NCI-H510A (cell line): ENCODE results near the gene EFCAB8.
"Not testable (repeated sequence)": the region's sequence is repeated elsewhere in the genome, so short reads cannot be mapped to it uniquely, and the experiment has no call there.

Experiments used
- DNase-seq: peaks from one replicate; lab custom pipeline; 2025; lab: John Stamatoyannopoulos, UW

Gene EFCAB8

DNA sequence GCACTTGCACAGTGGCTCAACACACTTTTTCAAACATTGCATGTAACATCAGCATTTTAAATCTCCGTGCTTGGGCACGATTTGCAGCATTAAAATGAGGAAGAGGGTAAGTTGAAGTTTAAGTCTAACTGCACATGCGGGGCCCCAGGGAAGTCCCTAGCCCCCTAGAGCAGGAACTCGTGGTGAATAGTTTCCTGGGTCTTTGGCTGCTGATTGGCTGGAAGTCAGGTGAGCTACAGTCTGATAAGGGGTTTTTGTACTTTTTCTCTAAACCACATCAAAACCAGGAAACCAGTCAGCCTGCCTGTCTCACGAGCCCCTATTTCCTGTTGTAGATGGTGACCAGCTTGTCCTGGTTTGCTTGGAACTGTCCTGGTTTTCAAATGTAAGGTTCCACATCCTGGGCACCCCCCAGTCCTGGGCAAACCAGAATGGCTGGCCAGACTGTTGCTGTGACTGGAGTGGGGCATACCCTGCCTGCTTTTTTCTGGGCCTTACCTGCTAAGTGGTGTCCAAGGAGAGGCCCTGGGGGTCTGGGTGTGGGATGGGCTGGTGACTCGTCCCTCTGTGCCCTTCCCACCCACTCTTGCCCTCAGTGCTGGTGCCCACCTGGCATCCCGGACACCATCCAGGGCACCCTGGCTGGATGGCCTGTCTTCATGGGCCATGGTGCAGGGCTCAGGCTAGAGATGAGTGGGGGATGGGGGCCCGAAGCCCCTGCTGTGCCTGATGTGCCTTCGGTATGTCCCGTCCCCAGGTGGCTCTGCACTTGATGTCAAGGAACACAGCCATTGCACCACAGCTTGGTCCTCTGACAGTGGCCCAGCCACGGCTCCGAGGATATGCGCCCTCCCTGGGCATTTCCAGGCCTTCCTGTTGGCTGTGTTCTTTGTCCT lies 113.7 kb downstream of the EFCAB8 start:
- no peak for DNase-seq

DNA sequence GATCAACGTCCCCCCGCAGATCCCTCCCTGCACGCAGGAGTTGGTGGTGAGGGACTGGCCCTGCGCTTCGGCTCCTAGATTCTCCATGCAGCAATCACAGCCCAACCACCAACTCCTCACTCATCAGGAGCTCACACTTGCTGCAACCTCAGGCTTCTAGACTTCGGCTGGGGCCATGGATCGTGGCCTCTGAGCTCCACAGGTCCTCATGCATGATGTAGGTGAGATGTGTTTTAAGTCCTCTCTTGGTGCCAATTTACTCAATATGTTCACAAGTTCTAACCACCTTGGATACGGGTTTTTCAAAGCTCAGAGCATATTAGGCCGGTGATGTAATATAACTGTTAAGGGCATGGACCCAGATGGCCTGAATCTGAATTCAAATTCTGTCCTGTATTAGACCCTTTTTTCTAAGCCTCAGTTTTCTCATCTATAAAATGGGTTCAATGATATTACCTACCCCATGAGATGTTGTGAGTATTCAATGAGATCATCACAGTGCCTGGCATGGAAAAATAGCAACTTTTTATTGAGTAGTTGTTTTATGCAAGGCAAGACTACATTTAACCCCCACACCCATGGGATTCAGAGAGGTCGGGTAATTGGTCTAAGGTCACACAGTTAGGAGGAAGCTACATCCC lies 114.5 kb downstream of the EFCAB8 start:
- DNase-seq: no peak

DNA sequence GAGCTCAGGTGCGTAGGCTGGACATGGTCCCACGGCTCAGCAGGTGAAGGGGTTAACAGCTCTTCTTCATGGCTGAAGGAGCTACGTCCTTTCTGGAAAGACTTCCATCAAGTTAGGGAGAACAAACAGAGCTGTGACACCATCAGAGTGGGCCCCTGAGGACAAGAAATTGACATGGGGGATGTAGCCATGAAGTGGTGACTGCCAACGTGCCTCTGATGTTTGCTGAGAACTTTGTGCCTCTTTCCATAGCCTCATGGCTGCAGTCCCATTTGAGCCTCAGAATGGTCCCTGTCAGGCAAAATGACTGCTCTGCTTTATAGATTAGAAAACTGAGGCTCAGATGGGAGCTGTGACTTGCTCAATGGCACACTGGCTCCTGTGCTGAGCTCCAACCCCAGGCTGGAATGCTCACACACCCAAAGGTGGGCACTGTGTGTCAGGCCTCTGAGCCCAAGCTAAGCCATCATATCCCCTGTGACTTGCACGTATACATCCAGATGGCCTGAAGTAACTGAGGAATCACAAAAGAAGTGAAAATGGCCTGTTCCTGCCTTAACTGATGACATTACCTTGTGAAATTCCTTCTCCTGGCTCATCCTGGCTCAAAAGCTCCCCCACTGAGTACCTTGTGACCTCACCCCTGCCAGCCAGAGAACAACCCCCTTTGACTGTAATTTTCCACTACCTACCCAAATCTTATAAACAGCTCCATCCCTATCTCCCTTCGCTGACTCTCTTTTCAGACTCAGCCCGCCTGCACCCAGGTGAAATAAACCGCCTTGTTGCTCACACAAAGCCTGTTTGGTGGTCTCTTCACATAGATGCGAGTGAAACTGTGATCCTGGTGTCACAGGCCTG lies 115.7 kb downstream of the EFCAB8 start:
- DNase-seq: not testable (repeated sequence)

DNA sequence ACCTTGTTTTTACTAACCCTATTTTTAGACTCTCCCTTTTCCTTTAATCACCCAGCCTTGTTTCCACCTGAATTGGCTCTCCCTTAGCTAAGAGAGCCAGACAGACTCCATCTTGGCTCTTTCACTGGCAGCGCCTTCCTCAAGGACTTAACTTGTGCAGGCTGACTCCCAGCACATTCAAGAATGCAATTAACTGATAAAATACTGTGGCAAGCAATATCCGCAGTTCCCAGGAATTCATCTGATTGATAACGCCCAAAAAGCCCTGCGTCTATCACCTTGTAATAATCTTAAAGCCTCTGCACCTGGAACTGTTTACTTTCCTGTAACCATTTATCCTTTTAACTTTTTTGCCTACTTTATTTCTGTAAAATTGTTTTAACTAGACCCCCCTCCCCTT lies 116.4 kb downstream of the EFCAB8 start:
- DNase-seq: not testable (repeated sequence)

GRCh38 chr20:32975698-32976674 lies 117.3 kb downstream of the EFCAB8 start:
- no peak for DNase-seq

- DNase-seq: no peak
These were observed 118.0 kb downstream of the EFCAB8 start for GRCh38 chr20:32976746-32977145.

DNA sequence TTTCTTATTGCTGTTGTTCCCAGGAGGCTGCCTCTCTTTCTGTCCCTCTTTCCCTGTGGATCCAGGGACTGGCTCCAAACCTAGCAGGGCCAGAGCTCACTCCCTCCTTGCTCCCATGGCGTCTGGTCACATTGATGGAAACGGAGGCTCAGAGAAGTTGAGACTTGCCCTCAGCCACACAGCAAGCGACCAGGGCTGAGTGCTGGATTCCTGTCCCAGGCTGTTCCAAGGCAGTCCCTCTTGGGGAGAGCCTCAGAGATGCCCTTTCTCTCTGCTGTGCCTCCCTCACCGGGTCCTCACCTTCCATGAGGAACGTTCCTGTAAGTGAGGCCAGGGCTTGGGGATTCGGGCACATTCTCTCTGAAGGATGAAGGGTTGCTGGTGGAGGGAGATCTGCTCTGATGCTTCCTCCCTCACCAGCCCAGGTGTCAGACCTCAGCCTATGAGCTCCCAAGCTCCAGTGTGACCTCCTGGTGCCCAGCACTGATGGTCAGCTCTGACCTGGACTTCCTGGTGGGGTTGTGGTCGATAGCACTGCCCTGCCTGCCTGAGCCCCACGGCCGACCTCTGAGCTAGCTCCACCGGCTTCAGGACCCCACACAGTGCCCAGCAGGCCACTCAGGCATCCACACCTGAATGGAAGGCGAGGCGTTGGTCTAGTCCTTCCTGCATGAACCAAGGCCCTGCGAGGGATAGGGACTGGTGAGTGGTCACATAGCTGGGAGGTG lies 118.7 kb downstream of the EFCAB8 start:
- DNase-seq: no peak

- no peak for DNase-seq
These were observed 119.2 kb downstream of the EFCAB8 start for GRCh38 chr20:32978009-32978335.

DNA sequence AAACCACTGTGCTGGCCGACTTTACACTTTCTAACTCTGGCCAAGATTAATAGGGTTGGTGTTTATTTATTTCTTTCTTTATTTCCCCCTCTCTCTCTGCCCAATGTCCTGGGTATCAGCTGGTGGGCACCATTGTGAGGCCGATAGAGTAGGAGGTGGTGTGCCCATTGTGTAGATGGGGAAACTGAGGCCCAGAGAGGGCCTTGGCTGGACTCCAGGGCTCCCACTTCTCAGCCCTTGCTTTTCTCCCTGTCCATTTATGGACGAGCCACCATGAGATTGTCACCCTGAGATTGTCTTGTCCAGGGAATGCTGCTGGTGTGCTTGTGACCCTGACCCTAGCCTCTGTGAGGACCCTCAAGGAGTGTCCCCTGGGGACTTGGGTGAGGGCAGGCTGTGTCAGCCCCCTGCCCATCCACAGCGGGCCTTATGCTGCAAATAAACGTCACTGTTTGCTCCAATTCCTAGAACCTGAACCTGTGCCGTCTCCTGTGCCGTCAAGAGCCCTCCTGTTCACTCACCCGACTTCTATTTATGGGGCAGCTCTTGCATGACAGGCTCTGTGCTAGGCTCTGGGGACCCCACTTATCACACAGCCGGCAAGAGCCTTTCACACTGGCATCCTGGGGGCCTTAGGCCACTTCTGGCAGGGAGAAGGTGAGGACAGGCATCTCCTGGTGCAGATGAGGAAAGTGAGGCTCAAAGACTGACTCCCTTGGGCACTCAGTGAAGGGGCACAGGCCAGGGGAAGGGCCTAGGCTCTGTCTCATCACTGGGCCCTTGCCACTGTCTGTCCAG lies 120.7 kb downstream of the EFCAB8 start:
- no peak for DNase-seq

- DNase-seq: no peak
These were observed 121.6 kb downstream of the EFCAB8 start for GRCh38 chr20:32980131-32980941.

DNA sequence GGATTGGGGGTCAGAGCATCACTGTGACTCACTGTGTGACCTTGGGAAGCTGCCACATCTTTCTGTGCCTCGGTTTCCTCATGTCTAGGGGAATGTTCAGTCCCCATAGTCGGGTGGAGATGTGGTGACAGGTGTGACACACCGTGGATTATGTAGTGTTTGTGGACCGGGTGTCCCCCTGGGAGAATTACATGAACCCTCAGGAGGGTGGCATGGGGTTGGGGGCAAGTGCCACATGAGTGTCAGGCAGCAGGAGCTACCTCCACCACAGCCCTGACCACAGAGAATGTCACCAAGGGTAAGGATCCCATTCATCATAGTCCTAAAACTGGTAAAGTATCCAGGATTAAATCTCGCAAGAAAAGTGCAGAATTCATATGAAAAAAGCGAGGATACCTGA lies 122.3 kb downstream of the EFCAB8 start:
- no peak for DNase-seq

DNA sequence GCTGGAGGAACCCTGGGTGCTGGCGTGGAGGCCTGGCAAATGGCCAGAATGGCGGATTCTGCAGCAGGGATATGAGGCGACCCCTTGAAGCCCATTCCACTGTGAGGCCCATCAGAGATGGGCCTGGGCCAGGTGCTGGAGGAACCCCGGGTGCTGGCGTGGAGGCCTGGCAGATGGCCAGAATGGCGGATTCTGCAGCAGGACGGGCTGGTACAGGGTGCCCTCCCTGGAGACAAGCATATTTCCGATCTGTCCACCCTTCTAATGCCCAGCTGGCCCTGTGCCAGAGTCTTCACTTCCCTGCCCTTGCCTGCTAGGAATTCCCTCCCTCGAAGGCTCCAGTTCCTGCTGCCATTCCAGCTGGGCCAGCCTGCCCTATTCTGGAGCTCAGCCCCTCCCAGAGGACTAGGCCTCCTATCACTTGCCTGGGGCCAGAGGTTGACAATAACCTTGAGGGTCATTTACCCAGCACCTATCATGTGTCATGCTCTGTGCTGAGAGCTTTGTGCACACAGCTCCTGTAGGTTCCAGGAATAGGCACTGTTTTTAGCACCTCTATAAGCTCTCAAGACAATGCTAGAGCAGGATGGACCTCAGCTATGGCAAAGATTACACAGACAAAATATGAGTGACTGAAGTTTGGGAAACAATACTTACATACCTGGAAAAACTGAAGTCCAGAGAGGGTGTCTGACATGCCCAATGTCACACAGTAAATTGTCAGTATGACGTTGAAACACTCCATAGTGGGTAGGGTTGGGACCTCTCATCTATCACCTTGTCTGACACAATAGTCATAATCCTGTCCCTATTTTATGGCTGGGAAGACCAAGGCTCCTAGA lies 124.1 kb downstream of the EFCAB8 start:
- no peak for DNase-seq

GRCh38 chr20:32983459-32984112 lies 124.9 kb downstream of the EFCAB8 start:
- DNase-seq: no peak

- no peak for DNase-seq
These were observed 125.5 kb downstream of the EFCAB8 start for GRCh38 chr20:32984196-32984595.

DNA sequence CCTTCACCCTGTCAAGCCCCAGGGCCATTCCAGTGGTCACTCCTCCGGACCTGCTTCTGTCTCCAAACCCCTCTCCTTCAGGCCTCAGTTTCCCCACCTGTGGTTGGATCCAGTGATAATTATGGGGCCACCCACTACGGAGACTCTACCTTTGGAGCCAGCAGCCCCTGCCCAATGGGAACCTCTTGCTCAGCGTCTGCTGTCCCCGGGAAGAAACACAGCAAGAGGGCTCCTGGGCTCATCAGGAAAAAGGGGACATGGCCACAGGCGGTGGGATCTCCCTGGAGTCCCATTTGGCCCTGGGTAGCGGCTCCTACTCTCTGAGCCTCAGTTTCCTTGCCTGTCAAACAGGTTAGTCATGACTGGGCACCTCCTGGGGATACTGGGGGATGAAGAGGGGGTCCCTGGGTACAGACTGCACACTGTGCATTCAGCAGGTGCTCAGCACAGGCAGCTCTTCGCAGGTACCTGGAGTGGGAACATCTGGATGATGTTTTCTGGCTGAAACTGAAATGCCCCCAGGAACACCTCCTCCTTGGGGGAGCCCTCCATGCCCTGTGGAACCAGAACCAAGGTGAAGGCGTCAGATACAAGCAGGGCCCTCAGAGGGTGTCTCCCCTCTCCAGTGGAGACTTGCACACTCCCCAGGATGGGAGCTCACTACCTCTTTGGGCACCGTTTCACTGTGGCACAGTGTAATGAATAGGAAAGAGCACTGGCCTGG lies 126.1 kb downstream of the EFCAB8 start:
- DNase-seq: no peak

GRCh38 chr20:32985596-32985995 lies 126.9 kb downstream of the EFCAB8 start:
- no peak for DNase-seq
